SK-N-SH (cell line): ENCODE results near the gene SDK1. TPM values are rescaled to one million over a fixed set of nuclear protein-coding genes. Genes with fewer than 3 reads are reported as not detected.

ENCODE experiments used
- CTCF ChIA-PET: fragments of 300-600, 350-600 bp; formaldehyde crosslinking; extraction: SDS; loops from one replicate; lab custom pipeline; 2021; lab: Yijun Ruan, JAX
- POLR2A ChIA-PET: fragments of 350-600 bp; sonication (Branson Sonifier 250); formaldehyde crosslinking; extraction: SDS; loops from one replicate; lab custom pipeline; 2020; ENCODE audit warnings: antibody characterized with exemption, inconsistent platforms; lab: Yijun Ruan, JAX
- DNase-seq: peaks from one replicate; pipeline ENCODE4 v3.0.0; 2012
- H2AFZ ChIP-seq: fragments of 200-600 bp; sonication (generic); 2 replicates; pipeline ENCODE4 v1.8.1; 2016; ENCODE audit warnings: antibody characterized with exemption, mild to moderate bottlenecking, low read depth
- H3F3A ChIP-seq: fragments of 200-600 bp; sonication (generic); replicated peaks from 2 replicates; pipeline ENCODE3; 2016; ENCODE audit warnings: antibody characterized with exemption, mild to moderate bottlenecking; ENCODE audit not compliant: insufficient read depth
- H3K27ac ChIP-seq, 2 experiments: fragments of 200-500 bp in 1 of 2; fragments of 200-600 bp in 1 of 2; sonication (Bioruptor generic) in 1 of 2; sonication (generic), shearing (Covaris generic) in 1 of 2; 2 replicates each; pipeline versions ENCODE4 v1.5.1 to v1.6.1; 2014 to 2016; ENCODE audit warnings: low read depth in 2 of 2, inconsistent platforms in 1 of 2, low read length in 1 of 2, mild to moderate bottlenecking in 1 of 2, mixed read lengths in 1 of 2
- H3K27me3 ChIP-seq: fragments of 200-600 bp; sonication (generic), shearing (Covaris generic); 2 replicates; pipeline ENCODE4 v1.6.1; 2016; ENCODE audit warnings: mixed run types; ENCODE audit not compliant: insufficient read depth
- H3K36me3 ChIP-seq, 2 experiments: fragments of 200-500 bp in 1 of 2; fragments of 200-600 bp in 1 of 2; sonication (Bioruptor generic) in 1 of 2; sonication (generic) in 1 of 2; replicated peaks in 1 of 2; 2 replicates each; pipeline versions ENCODE3 to v1.5.1; 2014 to 2016; ENCODE audit warnings: low read length in 1 of 2, mild to moderate bottlenecking in 1 of 2; ENCODE audit not compliant: insufficient read depth in 2 of 2, control insufficient read depth in 1 of 2
- H3K4me1 ChIP-seq, 2 experiments: fragments of 200-500 bp in 1 of 2; fragments of 200-600 bp in 1 of 2; sonication (Bioruptor generic) in 1 of 2; sonication (generic), shearing (Covaris generic) in 1 of 2; 2 replicates each; pipeline versions ENCODE4 v1.5.1 to v1.6.1; 2014 to 2016; ENCODE audit warnings: low read depth in 1 of 2, low read length in 1 of 2, mixed run types in 1 of 2; ENCODE audit not compliant: insufficient read depth in 2 of 2, control insufficient read depth in 1 of 2
- H3K4me2 ChIP-seq: fragments of 200-600 bp; sonication (generic), shearing (Covaris generic); 2 replicates; pipeline ENCODE4 v1.6.1; 2017; ENCODE audit warnings: mixed run types
- H3K4me3 ChIP-seq, 2 experiments: fragments of 200-500 bp in 1 of 2; fragments of 200-600 bp in 1 of 2; sonication (Bioruptor generic) in 1 of 2; sonication (generic), shearing (Covaris generic) in 1 of 2; 2 replicates each; pipeline versions ENCODE4 v1.5.1 to v1.8.1; 2014 to 2016; ENCODE audit warnings: low read depth in 2 of 2, inconsistent platforms in 1 of 2, low read length in 1 of 2, mild to moderate bottlenecking in 1 of 2, mixed read lengths in 1 of 2, moderate library complexity in 1 of 2
- H3K79me2 ChIP-seq: fragments of 200-600 bp; sonication (generic); 2 replicates; pipeline ENCODE4 v1.8.1; 2017; ENCODE audit warnings: mild to moderate bottlenecking; ENCODE audit not compliant: insufficient read depth
- H3K9ac ChIP-seq: fragments of 200-600 bp; sonication (generic); 2 replicates; pipeline ENCODE4 v1.6.1; 2017; ENCODE audit warnings: mixed run types
- H3K9me2 ChIP-seq: fragments of 200-600 bp; sonication (generic); 2 replicates; pipeline ENCODE4 v1.6.1; 2017; ENCODE audit warnings: mixed run types
- H3K9me3 ChIP-seq: fragments of 200-600 bp; sonication (generic); 2 replicates; pipeline ENCODE4 v1.6.1; 2017; ENCODE audit warnings: mixed run types, mild to moderate bottlenecking, moderate library complexity
- H4K20me1 ChIP-seq: fragments of 200-600 bp; sonication (generic); 2 replicates; pipeline ENCODE4 v1.6.1; 2017; ENCODE audit warnings: mild to moderate bottlenecking, mixed run types; ENCODE audit not compliant: insufficient read depth
- CTCF ChIP-seq: fragments of 200-600 bp; sonication (generic); IDR thresholded peaks from 2 replicates; pipeline ENCODE4 v1.6.1; 2017; ENCODE audit warnings: antibody characterized with exemption, mild to moderate bottlenecking, moderate library complexity
- ELF1 ChIP-seq: IDR thresholded peaks from 2 replicates; pipeline ENCODE4 v1.4.0; 2012
- EP300 ChIP-seq, 2 experiments: IDR thresholded peaks; 2 replicates each; pipeline versions ENCODE4 v1.4.0 to v1.6.1; 2012; ENCODE audit warnings: borderline replicate concordance in 1 of 2, low read depth in 1 of 2, low read length in 1 of 2
- EZH2phosphoT487 ChIP-seq: fragments of 200-600 bp; sonication (generic); IDR thresholded peaks from 2 replicates; pipeline ENCODE4 v1.6.1; 2017; ENCODE audit warnings: low read depth, mixed run types, mild to moderate bottlenecking, antibody characterized with exemption, moderate library complexity, borderline replicate concordance
- FOXJ3 ChIP-seq: sonication (generic); formaldehyde crosslinking; IDR thresholded peaks from 2 replicates; pipeline ENCODE4 v1.5.1; 2020; ENCODE audit warnings: mild to moderate bottlenecking, missing genetic modification reagents
- IRF3 ChIP-seq: fragments of 150-350 bp; IDR thresholded peaks from 2 replicates; pipeline ENCODE4 v1.6.1; 2016; ENCODE audit warnings: mild to moderate bottlenecking, low read depth, low read length
- MXI1 ChIP-seq: IDR thresholded peaks from 2 replicates; pipeline ENCODE4 v1.6.1; 2012; ENCODE audit warnings: mild to moderate bottlenecking, low read depth, low read length, improper control_type of control experiment
- NFIC ChIP-seq: IDR thresholded peaks from 2 replicates; pipeline ENCODE4 v1.4.0; 2012; ENCODE audit warnings: borderline replicate concordance
- RAD21 ChIP-seq: IDR thresholded peaks from 2 replicates; pipeline ENCODE4 v1.6.1; 2012; ENCODE audit warnings: mild to moderate bottlenecking, low read length
- RCOR1 ChIP-seq: fragments of 150-350 bp; IDR thresholded peaks from 2 replicates; pipeline ENCODE4 v1.6.1; 2017; ENCODE audit warnings: antibody characterized with exemption, low read length
- SIN3A ChIP-seq: IDR thresholded peaks from 2 replicates; pipeline ENCODE4 v1.6.1; 2012; ENCODE audit warnings: low read depth, mild to moderate bottlenecking, low read length, moderate library complexity, borderline replicate concordance
- TAF1 ChIP-seq: IDR thresholded peaks from 2 replicates; pipeline ENCODE4 v1.6.1; 2012; ENCODE audit warnings: low read depth, mild to moderate bottlenecking, low read length, moderate library complexity, borderline replicate concordance
- WGBS: methylation state at CpG from one replicate; pipeline ENCODE4 v1.1.6; 2017; ENCODE audit warnings: low lambda C conversion rate; 5-methylcytosine and 5-hydroxymethylcytosine counted together
- polyA plus RNA-seq, 3 experiments: library from polyadenylated mRNA; depleted of rRNA; stranded (reverse); fragments of >200 nt; gene quantifications; 2 replicates each; pipeline ENCODE4 v1.2.3, GENCODE V29; 2012
- TF ChIP-seq, protein P1 (sequence below): IDR thresholded peaks from 2 replicates; pipeline ENCODE4 v1.4.0; 2012; ENCODE audit warnings: low read depth, borderline replicate concordance

SDK1 gene
- polyA plus RNA-seq, 1 of the 3 experiments (the other 2 are of a cell fraction) = 1.2 TPM

DNA sequence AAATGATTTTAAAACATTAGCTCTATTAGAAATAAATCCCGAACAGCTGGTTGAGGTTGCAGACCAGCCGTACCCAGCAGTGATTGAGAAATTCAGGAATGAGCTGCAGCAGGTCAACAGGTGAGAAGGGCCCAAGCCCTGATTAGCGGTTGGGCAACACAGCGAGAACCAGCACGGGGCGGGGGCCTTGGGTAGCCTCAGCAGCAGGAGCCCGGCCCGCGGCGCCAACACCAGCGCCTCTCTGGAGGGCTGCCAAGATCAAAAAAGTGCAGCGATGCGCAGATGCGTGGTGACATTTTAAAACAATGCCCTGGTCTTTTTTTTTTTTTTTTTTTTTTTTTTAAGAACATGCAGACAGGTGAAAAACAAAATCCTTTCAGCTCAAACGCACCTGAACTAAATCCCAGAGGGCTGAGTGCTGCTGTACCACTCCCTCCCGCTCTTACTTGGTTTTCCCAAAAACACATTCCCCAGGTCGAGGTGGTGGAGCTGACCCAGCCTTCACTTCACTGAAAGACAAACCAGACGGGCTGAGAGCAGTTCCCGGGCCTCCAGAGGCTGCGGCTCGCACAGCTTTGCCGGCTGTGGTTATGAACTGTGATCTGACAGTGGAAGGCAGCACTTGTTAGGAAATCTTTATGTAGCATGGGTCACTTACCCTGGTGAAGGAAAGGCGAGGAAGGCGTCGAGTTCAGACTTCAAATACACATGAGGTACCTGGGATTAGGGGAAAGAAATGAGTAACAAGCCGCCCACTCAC, 579.4 kb downstream of the SDK1 start:
- CTCF ChIA-PET = interaction anchor here (0.7 to 2.4 kb wide), 7 partner anchors 8 to 752 kb away, joined by 3 to 10 read pairs (median 3); partner anchors contain the start of gene SDK1
- no peaks in the 10 kb centered on the region for H3F3A ChIP-seq
- no peaks in the 10 kb centered on the region for H3K36me3 ChIP-seq
- H3K9me2 ChIP-seq = no peaks in the 10 kb centered on the region
- H3K79me2 ChIP-seq = no peaks in the 10 kb centered on the region
- H3K9ac ChIP-seq = no peak overlapping the region
- no peak overlapping the region for H2AFZ ChIP-seq
- peak overlapping the region in 1 of 2 experiments; percentile 68; a peak in 1 of 4 replicates for H3K27ac ChIP-seq
- no peaks in the 10 kb centered on the region for H4K20me1 ChIP-seq
- H3K27me3 ChIP-seq = no peaks in the 10 kb centered on the region
- peaks cover 0 to 19% of the 10 kb centered on the region in 2 experiments; a peak in 2 of 4 replicates for H3K4me1 ChIP-seq
- H3K9me3 ChIP-seq = no peaks in the 10 kb centered on the region
- POLR2A ChIA-PET = interaction anchor here (0.6 kb wide), 1 partner anchor 760 kb away, joined by 3 read pairs; no protein-coding TSS in a partner anchor
- no peak overlapping the region for H3K4me2 ChIP-seq
- WGBS = 22% methylated on average over 26 of the region's 26 CpGs
- TF ChIP-seq EP300 (IDR thresholded peaks at IDR 0.05; ENCODE audit: borderline replicate concordance in 1 of 2, low read depth in 1 of 2, low read length in 1 of 2) (no peak), NFIC (no peak), IRF3 (no peak), RAD21 (no peak), CTCF (no peak), ELF1 (no peak), EZH2phosphoT487 (no peak), RCOR1 (no peak; the same call in 1 of the 2 replicates), FOXJ3 (CRISPR knock-in tag) (no peak), TAF1 (no peak), SIN3A (no peak), MXI1 (no peak)
- TF ChIP-seq, protein P1, sequence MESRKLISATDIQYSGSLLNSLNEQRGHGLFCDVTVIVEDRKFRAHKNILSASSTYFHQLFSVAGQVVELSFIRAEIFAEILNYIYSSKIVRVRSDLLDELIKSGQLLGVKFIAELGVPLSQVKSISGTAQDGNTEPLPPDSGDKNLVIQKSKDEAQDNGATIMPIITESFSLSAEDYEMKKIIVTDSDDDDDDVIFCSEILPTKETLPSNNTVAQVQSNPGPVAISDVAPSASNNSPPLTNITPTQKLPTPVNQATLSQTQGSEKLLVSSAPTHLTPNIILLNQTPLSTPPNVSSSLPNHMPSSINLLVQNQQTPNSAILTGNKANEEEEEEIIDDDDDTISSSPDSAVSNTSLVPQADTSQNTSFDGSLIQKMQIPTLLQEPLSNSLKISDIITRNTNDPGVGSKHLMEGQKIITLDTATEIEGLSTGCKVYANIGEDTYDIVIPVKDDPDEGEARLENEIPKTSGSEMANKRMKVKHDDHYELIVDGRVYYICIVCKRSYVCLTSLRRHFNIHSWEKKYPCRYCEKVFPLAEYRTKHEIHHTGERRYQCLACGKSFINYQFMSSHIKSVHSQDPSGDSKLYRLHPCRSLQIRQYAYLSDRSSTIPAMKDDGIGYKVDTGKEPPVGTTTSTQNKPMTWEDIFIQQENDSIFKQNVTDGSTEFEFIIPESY = no peak
- TF ChIP-seq, all 33 proteins: peak for 0
- H3K4me3 ChIP-seq = peak overlapping the region in 1 of 2 experiments; percentile 24; a peak in 1 of 4 replicates
- DNase-seq = peak; percentile 74
